SK-N-MC (cell line): ENCODE results near the gene SCAPER.

Experiments
- EZH2 ChIP-seq: fragments of 200-600 bp; sonication (generic); IDR thresholded peaks from one replicate; pipeline ENCODE4 v1.6.1; 2017; ENCODE audit warnings: antibody characterized with exemption
- FOXP2 ChIP-seq: optimal IDR thresholded peaks from 2 replicates; pipeline ENCODE3; 2011; ENCODE audit warnings: mild to moderate bottlenecking, moderate library complexity; ENCODE audit not compliant: insufficient read depth; ENCODE audit errors: extremely low read length, control extremely low read depth
- POLR2AphosphoS5 ChIP-seq: IDR thresholded peaks from 2 replicates; pipeline ENCODE4 v1.6.1; 2012; ENCODE audit warnings: mild to moderate bottlenecking, low read depth, low read length, borderline replicate concordance

DNA sequence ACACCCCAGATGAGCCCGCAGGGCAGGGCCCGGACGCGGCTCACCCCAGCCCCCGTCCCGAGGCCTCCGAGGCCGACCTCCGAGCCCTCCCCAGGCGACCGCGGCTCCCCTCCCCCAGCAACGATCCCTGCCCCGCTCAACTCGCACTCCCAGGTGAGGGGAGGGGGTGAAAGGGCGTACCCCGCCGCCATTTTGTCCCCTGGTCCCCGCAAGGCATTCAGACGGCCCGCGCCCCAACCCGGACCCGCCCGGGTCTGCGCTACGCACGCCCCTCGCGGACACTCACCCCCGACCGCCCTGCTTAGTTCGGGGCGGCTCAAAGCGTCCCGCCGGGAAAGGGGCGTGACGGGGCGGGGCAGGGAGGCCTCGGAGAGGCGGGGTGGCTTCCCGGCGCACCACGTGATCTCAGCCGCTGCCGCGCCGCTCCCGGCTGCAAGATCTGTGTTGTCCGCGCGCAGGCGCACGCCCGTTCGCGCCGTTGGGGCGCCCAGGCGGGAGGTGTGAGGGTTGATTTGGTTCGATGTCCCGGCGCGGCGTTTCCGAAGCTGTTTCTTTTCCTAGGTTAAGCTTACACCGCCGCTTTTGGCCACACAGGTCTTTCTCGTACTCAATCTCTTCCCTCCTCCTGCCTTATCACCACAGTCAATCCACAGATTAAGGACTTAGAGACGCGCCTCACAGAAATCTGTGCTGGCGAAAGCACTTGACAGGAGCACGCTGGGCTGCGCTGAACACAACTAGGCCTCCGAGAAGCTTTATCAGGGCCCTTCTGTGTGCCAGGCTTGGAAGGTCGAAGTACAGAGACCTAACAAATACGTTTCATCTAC is at the start of gene SCAPER:
- peak; percentile 86 for TF ChIP-seq POLR2AphosphoS5
- TF ChIP-seq EZH2 = no peak
- TF ChIP-seq FOXP2 = no peak
